ENCODE measurements around the gene DRAP1. TPM values are rescaled to one million over a fixed set of nuclear protein-coding genes. Genes with fewer than 3 reads are reported as not detected.
A peak's percentile ranks its signal among the peaks of the same experiment; 100 is the strongest.

Gene DRAP1
- total and polyA plus RNA-seq, 9 of the 15 experiments (the other 6 are each of a cell fraction or from before 2014, with no cell fraction given): 9.6 to 200 (median 92.9) TPM

GRCh38 chr11:65918211-65919140, 750 bp upstream of the DRAP1 start, which contains the start of gene C11orf68 (continued):
- TF ChIP-seq STAG1 (CRISPR knock-in tag; IDR thresholded peaks at IDR 0.05; ENCODE audit: borderline replicate concordance) (peak; percentile 37; the same call in 1 of the 2 replicates), USF1 (CRISPR knock-in tag; IDR thresholded peaks at IDR 0.05) (no peak), EP400 (IDR thresholded peaks at IDR 0.05) (no peak), GTF3C2 (IDR thresholded peaks at IDR 0.05; ENCODE audit: borderline replicate concordance, extremely low read depth, insufficient read length) (no peak), CHCHD3 (CRISPR knock-in tag; IDR thresholded peaks at IDR 0.05) (no peak), BRD4 (IDR thresholded peaks at IDR 0.05) (peak; percentile 31; the same call in 1 of the 2 replicates), ZNF830 (CRISPR knock-in tag; IDR thresholded peaks at IDR 0.05) (no peak), ZKSCAN8 (CRISPR knock-in tag; IDR thresholded peaks at IDR 0.05) (no peak), NONO (IDR thresholded peaks at IDR 0.05; ENCODE audit: low read depth in 2 of 2, low read length in 1 of 2) (peak in 1 of 2 experiments; percentile 74; a peak in 2 of 4 replicates), ZC3H4 (CRISPR knock-in tag; IDR thresholded peaks at IDR 0.05; ENCODE audit: borderline replicate concordance) (peak; percentile 61), MAFF (IDR thresholded peaks at IDR 0.05; ENCODE audit: low read length) (no peak), ZBTB1 (CRISPR knock-in tag; IDR thresholded peaks at IDR 0.05; ENCODE audit: borderline replicate concordance, low read depth) (peak; percentile 11; the same call in 1 of the 2 replicates)
